HEK293 (cell line): Measurements from ENCODE around the gene HAT1.

ENCODE experiments used
- CTCF ChIA-PET: fragments of 350-600 bp; formaldehyde crosslinking; extraction: SDS; loops from one replicate; lab custom pipeline; 2021; ENCODE audit warnings: antibody characterized with exemption; lab: Yijun Ruan, JAX
- POLR2A ChIA-PET: fragments of 300-600 bp; formaldehyde crosslinking; extraction: SDS; loops from one replicate; lab custom pipeline; 2020; ENCODE audit warnings: antibody characterized with exemption, inconsistent platforms; lab: Yijun Ruan, JAX
- H3K27ac ChIP-seq: fragments of 200-500 bp; sonication (Bioruptor generic); 2 replicates; pipeline ENCODE4 v1.5.1; 2014; ENCODE audit warnings: low read depth, low read length, control low read depth, inconsistent platforms; ENCODE audit errors: extremely low read depth
- H3K36me3 ChIP-seq, 2 experiments: fragments of 200-500 bp in 1 of 2; sonication (Bioruptor generic) in 1 of 2; 1 replicate in 1 of 2; 2 replicates in 1 of 2; pipeline ENCODE4 v1.5.1; 2014 to 2017; ENCODE audit warnings: inconsistent platforms in 2 of 2, low read length in 2 of 2; ENCODE audit not compliant: control insufficient read depth in 2 of 2, insufficient read depth in 1 of 2
- H3K4me1 ChIP-seq: fragments of 200-500 bp; sonication (Bioruptor generic); 2 replicates; pipeline ENCODE4 v1.5.1; 2014; ENCODE audit warnings: mild to moderate bottlenecking, low read length, inconsistent platforms; ENCODE audit not compliant: control insufficient read depth, insufficient read depth
- H3K4me3 ChIP-seq: 2 replicates; pipeline ENCODE4 v1.5.1; 2011; ENCODE audit warnings: low read depth, mild to moderate bottlenecking, control low read depth, low read length, moderate library complexity
- H3K9me3 ChIP-seq: fragments of 200-500 bp; sonication (Bioruptor generic); 2 replicates; pipeline ENCODE4 v1.5.1; 2014; ENCODE audit warnings: low read depth, low read length, inconsistent platforms; ENCODE audit not compliant: control insufficient read depth, insufficient read depth
- BCL11B ChIP-seq: fragments of 450-650 bp; formaldehyde crosslinking; IDR thresholded peaks from 2 replicates; pipeline ENCODE4 v1.5.1; 2016; ENCODE audit warnings: low read depth, missing biosample characterization, missing genetic modification characterization
- GLI4 ChIP-seq: fragments of 450-650 bp; formaldehyde crosslinking; IDR thresholded peaks from 2 replicates; pipeline ENCODE4 v1.5.1; 2016; ENCODE audit warnings: missing biosample characterization, missing genetic modification characterization
- INSM2 ChIP-seq: fragments of 450-650 bp; formaldehyde crosslinking; IDR thresholded peaks from 2 replicates; pipeline ENCODE4 v1.5.1; 2016; ENCODE audit warnings: missing biosample characterization, missing genetic modification characterization
- PATZ1 ChIP-seq: fragments of 450-650 bp; formaldehyde crosslinking; IDR thresholded peaks from 2 replicates; pipeline ENCODE4 v1.5.1; 2016; ENCODE audit warnings: missing biosample characterization, missing genetic modification characterization
- PRDM2 ChIP-seq: fragments of 450-650 bp; formaldehyde crosslinking; IDR thresholded peaks from 2 replicates; pipeline ENCODE4 v1.5.1; 2016; ENCODE audit warnings: missing biosample characterization, missing genetic modification characterization, borderline replicate concordance
- SP3 ChIP-seq: fragments of 450-650 bp; formaldehyde crosslinking; IDR thresholded peaks from 2 replicates; pipeline ENCODE4 v1.5.1; 2016; ENCODE audit warnings: missing biosample characterization, missing genetic modification characterization
- TCF7L2 ChIP-seq: IDR thresholded peaks from 2 replicates; pipeline ENCODE4 v1.6.1; 2011; ENCODE audit warnings: low read depth, mild to moderate bottlenecking, inconsistent platforms, low read length, moderate library complexity, borderline replicate concordance
- ZFHX2 ChIP-seq: fragments of 450-650 bp; formaldehyde crosslinking; conservative IDR thresholded peaks from 2 replicates; pipeline ENCODE4 v1.5.1; 2016; ENCODE audit warnings: missing biosample characterization, missing genetic modification characterization
- ZNF548 ChIP-seq: fragments of 450-650 bp; formaldehyde crosslinking; IDR thresholded peaks from 2 replicates; pipeline ENCODE4 v1.5.1; 2016; ENCODE audit warnings: missing biosample characterization, missing genetic modification characterization
- ZSCAN18 ChIP-seq: fragments of 450-650 bp; formaldehyde crosslinking; IDR thresholded peaks from 2 replicates; pipeline ENCODE4 v1.5.1; 2016; ENCODE audit warnings: missing biosample characterization, missing genetic modification characterization
- TF ChIP-seq, protein P1 (sequence below): fragments of 450-650 bp; formaldehyde crosslinking; IDR thresholded peaks from 2 replicates; pipeline ENCODE4; 2016; ENCODE audit warnings: missing biosample characterization, missing genetic modification characterization
- TF ChIP-seq, protein P2 (sequence below): fragments of 450-650 bp; formaldehyde crosslinking; IDR thresholded peaks from 2 replicates; pipeline ENCODE4 v1.5.1; 2017; ENCODE audit warnings: missing biosample characterization, missing genetic modification characterization
- TF ChIP-seq, protein P3 (sequence below): fragments of 450-650 bp; formaldehyde crosslinking; IDR thresholded peaks from 2 replicates; pipeline ENCODE4 v1.5.1; 2016; ENCODE audit warnings: missing biosample characterization, missing genetic modification characterization

Gene HAT1

DNA sequence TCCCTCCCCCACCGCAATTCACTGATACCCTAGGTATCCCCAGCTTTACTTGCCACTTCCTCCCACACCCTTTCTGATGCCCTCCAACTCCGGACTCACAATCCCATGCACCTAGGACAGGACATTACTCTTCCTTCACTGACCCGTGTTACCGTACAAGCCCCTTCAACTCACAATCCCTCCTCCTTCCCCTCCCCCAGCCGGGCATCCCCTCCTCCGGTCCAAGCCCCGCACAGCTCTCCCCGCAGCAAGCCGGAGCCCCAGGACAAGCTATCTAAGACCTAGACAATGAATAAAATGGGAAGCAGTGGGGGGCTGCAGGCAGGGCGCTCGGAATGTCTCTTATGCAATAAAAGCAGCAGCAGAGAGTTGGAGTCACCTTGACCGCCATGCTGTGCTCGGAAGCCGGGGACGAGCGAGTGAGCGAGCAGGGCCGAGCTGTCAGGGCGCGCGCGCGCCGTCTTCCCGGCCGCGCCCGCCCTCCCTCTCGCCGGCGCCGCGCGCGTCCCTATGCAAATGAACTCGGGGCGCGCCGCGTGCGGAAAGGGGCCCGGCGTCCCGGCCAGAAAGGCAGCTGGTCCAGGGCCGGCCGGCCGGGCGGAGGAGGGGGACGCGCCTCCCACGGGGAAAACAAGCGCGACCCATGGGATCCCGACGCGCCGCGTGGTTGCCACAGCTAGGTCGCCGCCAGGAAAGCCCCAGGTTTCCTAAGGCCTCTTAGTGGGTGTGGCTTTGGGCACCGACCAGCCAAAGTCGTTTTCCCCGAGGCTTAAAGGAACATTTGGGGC, 28.2 kb upstream of the HAT1 start, which contains the start of gene SLC25A12 (continued):
- no peak for TF ChIP-seq INSM2
- TF ChIP-seq PRDM2 (tag by site-specific recombination): no peak
- peak; percentile 72 for TF ChIP-seq PATZ1
- TF ChIP-seq SP3 (tag by site-specific recombination): peak; percentile 22; the same call in 1 of the 2 replicates
- TF ChIP-seq ZSCAN18 (tag by site-specific recombination): no peak

DNA sequence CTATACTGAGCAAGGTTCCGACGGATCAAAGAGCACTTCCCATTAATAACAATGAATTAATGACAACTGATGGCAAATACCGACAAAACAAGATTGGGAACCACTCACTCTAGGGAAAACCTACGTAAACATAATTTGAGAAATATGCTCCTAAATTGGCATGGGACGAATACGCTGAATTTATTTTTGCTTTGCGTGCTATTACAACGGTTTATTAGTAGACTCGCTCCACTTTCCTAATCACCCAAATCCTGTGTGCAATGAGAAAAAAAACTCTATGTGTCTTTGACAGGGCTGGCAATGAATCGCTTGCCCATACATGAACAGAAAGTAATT, 27.7 kb upstream of the HAT1 start:
- Histone ChIP-seq H3K4me1 (no peaks in the 10 kb centered on the region), H3K9me3 (no peaks in the 10 kb centered on the region), H3K4me3 (peak overlapping the region; percentile 86), H3K27ac (peak overlapping the region; percentile 73), H3K36me3 (peaks cover 0 to 15% of the 10 kb centered on the region in 2 experiments; a peak in 1 of 3 replicates)
- ChIA-PET POLR2A (interaction anchor here (0.8 to 2.7 kb wide), 6 partner anchors 29 to 208 kb away, joined by 3 to 14 read pairs (median 6); partner anchors contain the start of genes DLX1, DLX2 and HAT1), CTCF (interaction anchor here (1.3 kb wide), 1 partner anchor 13 kb away, joined by 3 read pairs; no protein-coding TSS in a partner anchor)
- TF ChIP-seq, protein P1, sequence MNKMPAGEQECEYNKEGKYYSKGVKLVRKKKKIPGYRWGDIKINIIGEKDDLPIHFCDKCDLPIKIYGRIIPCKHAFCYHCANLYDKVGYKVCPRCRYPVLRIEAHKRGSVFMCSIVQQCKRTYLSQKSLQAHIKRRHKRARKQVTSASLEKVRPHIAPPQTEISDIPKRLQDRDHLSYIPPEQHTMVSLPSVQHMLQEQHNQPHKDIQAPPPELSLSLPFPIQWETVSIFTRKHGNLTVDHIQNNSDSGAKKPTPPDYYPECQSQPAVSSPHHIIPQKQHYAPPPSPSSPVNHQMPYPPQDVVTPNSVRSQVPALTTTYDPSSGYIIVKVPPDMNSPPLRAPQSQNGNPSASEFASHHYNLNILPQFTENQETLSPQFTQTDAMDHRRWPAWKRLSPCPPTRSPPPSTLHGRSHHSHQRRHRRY (tag by site-specific recombination): no peak
- no peak for TF ChIP-seq ZNF548 (tag by site-specific recombination)
- no peak for TF ChIP-seq GLI4 (tag by site-specific recombination)
- TF ChIP-seq BCL11B (tag by site-specific recombination): no peak
- TF ChIP-seq, protein P2, sequence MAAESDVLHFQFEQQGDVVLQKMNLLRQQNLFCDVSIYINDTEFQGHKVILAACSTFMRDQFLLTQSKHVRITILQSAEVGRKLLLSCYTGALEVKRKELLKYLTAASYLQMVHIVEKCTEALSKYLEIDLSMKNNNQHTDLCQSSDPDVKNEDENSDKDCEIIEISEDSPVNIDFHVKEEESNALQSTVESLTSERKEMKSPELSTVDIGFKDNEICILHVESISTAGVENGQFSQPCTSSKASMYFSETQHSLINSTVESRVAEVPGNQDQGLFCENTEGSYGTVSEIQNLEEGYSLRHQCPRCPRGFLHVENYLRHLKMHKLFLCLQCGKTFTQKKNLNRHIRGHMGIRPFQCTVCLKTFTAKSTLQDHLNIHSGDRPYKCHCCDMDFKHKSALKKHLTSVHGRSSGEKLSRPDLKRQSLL (tag by site-specific recombination): no peak
- TF ChIP-seq ZFHX2 (tag by site-specific recombination): no peak
- TF ChIP-seq, protein P3, sequence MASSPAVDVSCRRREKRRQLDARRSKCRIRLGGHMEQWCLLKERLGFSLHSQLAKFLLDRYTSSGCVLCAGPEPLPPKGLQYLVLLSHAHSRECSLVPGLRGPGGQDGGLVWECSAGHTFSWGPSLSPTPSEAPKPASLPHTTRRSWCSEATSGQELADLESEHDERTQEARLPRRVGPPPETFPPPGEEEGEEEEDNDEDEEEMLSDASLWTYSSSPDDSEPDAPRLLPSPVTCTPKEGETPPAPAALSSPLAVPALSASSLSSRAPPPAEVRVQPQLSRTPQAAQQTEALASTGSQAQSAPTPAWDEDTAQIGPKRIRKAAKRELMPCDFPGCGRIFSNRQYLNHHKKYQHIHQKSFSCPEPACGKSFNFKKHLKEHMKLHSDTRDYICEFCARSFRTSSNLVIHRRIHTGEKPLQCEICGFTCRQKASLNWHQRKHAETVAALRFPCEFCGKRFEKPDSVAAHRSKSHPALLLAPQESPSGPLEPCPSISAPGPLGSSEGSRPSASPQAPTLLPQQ (tag by site-specific recombination): no peak
- peak; percentile 69; the same call in 1 of the 2 replicates for TF ChIP-seq TCF7L2
